ENCODE data around the gene HMBS.

- TF ChIP-seq CTCF (IDR thresholded peaks at IDR 0.05): no peak
- no peak for TF ChIP-seq POLR2A (IDR thresholded peaks at IDR 0.05)
Measured at GRCh38 chr11:119108146-119108856, 23.6 kb downstream of the HMBS start.
